GM10266 (cell line): ENCODE measurements around the gene EHMT1.
A peak's percentile ranks its signal among the peaks of the same experiment; 100 is the strongest.
"Not testable (repeated sequence)": the region's sequence is repeated elsewhere in the genome, so short reads cannot be mapped to it uniquely, and the experiment has no call there.

Experiments used
- DNase-seq: peaks from one replicate; pipeline ENCODE4 v3.0.0; 2012; ENCODE audit errors: extremely low spot score
- CTCF ChIP-seq: IDR thresholded peaks from 2 replicates; pipeline ENCODE4 v1.5.1; 2012; ENCODE audit warnings: mild to moderate bottlenecking, low read depth; ENCODE audit not compliant: control insufficient read depth, insufficient read depth; ENCODE audit errors: missing control alignments

The EHMT1 gene

GRCh38 chr9:137875846-137876245, 257.0 kb downstream of the EHMT1 start:
- no peak for TF ChIP-seq CTCF
- no peak for DNase-seq

GRCh38 chr9:137876269-137876668, 257.5 kb downstream of the EHMT1 start:
- no peak for DNase-seq
- no peak for TF ChIP-seq CTCF

- no peak for DNase-seq
- TF ChIP-seq CTCF: no peak
Measured at GRCh38 chr9:137876781-137877386, 258.1 kb downstream of the EHMT1 start.

GRCh38 chr9:137877506-137878122, 258.8 kb downstream of the EHMT1 start, which contains the start of gene CACNA1B:
TSS of gene CACNA1B (plus strand) at chr9:137877782. CDS start at chr9:137877934, 152 bp downstream.
- not testable (repeated sequence) for DNase-seq

GRCh38 chr9:137878146-137878941, 259.5 kb downstream of the EHMT1 start:
- TF ChIP-seq CTCF: no peak
- peak; percentile 64 for DNase-seq

- DNase-seq: no peak
- TF ChIP-seq CTCF: no peak
Measured at GRCh38 chr9:137879052-137879451, 260.2 kb downstream of the EHMT1 start.

GRCh38 chr9:137879566-137880150, 260.9 kb downstream of the EHMT1 start:
- DNase-seq: no peak
- TF ChIP-seq CTCF: no peak
